Measurements from ENCODE around the gene ST3GAL3.

DNA sequence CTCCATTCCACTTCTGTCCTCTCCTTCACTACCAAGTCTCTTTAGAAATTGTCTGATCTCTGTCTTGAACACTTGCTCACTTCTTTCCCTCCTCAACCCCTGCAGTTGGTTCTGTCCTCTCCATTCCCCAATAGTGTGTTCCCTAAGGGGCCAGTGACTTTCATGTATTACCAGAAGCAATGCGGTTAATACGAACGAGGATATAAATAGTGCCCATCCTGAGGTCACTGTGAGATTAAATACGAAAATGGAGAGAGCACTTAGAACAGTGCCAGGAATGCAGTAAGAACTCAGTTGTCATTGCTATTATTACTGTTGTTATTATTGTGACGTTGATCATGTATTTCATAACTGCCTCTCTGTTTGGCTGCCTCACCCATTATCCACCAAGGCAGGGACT, 173.3 kb downstream of the ST3GAL3 start:
- TF ChIP-seq, protein P1, sequence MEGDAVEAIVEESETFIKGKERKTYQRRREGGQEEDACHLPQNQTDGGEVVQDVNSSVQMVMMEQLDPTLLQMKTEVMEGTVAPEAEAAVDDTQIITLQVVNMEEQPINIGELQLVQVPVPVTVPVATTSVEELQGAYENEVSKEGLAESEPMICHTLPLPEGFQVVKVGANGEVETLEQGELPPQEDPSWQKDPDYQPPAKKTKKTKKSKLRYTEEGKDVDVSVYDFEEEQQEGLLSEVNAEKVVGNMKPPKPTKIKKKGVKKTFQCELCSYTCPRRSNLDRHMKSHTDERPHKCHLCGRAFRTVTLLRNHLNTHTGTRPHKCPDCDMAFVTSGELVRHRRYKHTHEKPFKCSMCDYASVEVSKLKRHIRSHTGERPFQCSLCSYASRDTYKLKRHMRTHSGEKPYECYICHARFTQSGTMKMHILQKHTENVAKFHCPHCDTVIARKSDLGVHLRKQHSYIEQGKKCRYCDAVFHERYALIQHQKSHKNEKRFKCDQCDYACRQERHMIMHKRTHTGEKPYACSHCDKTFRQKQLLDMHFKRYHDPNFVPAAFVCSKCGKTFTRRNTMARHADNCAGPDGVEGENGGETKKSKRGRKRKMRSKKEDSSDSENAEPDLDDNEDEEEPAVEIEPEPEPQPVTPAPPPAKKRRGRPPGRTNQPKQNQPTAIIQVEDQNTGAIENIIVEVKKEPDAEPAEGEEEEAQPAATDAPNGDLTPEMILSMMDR (tag by site-specific recombination; IDR thresholded peaks at IDR 0.05), result no peak
- TF ChIP-seq KLF7 (tag by site-specific recombination; IDR thresholded peaks at IDR 0.05; ENCODE audit: borderline replicate concordance) (no peak), MEIS1 (CRISPR knock-in tag; IDR thresholded peaks at IDR 0.05; ENCODE audit: borderline replicate concordance) (no peak), ZNF274 (IDR thresholded peaks at IDR 0.05; ENCODE audit: low read length) (no peak), ZNF274 (tag by site-specific recombination; IDR thresholded peaks at IDR 0.05; ENCODE audit: borderline replicate concordance) (no peak), ZNF223 (tag by site-specific recombination; IDR thresholded peaks at IDR 0.05) (no peak), ZNF433 (tag by site-specific recombination; IDR thresholded peaks at IDR 0.05; ENCODE audit: low read depth) (no peak)
- TF ChIP-seq, protein P2, sequence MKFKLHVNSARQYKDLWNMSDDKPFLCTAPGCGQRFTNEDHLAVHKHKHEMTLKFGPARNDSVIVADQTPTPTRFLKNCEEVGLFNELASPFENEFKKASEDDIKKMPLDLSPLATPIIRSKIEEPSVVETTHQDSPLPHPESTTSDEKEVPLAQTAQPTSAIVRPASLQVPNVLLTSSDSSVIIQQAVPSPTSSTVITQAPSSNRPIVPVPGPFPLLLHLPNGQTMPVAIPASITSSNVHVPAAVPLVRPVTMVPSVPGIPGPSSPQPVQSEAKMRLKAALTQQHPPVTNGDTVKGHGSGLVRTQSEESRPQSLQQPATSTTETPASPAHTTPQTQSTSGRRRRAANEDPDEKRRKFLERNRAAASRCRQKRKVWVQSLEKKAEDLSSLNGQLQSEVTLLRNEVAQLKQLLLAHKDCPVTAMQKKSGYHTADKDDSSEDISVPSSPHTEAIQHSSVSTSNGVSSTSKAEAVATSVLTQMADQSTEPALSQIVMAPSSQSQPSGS (tag by site-specific recombination; IDR thresholded peaks at IDR 0.05; ENCODE audit: low read depth), result no peak
